ENCODE results near the gene UGT1A7. TPM values are rescaled to one million over a fixed set of nuclear protein-coding genes. Genes with fewer than 3 reads are reported as not detected.
"Not testable (repeated sequence)": the region's sequence is repeated elsewhere in the genome, so short reads cannot be mapped to it uniquely, and the experiment has no call there.

The UGT1A7 gene
- total and polyA plus RNA-seq, 7 experiments from 2014 or later, result not detected

- Mint-ChIP-seq H3K4me3 (no peak within 1 kb of the TSS), H3K36me3 (no peaks in the 10 kb centered on the region), H3K27ac (no peak within 1 kb of the TSS), H3K27me3 (peaks cover 11 to 52% (median 39%) of the 10 kb centered on the region in 5 donors), H3K9me3 (no peaks in the 10 kb centered on the region), H3K4me1 (peaks cover 0 to 5% (median 0%) of the 10 kb centered on the region in 7 donors)
- Histone ChIP-seq H3K9me3 (ENCODE audit: control insufficient read depth in 2 of 3, low read length in 3 of 3) (no peaks in the 10 kb centered on the region), H3K36me3 (ENCODE audit: control insufficient read depth in 2 of 3, insufficient read depth in 3 of 3, low read length in 3 of 3) (no peaks in the 10 kb centered on the region), H3K27me3 (ENCODE audit: control insufficient read depth in 2 of 2, insufficient read depth in 2 of 2, low read length in 2 of 2) (peaks cover 0 to 3% of the 10 kb centered on the region in 2 donors), H3K4me1 (ENCODE audit: control insufficient read depth in 2 of 2, insufficient read depth in 2 of 2, low read length in 2 of 2) (no peaks in the 10 kb centered on the region), H3K4me3 (ENCODE audit: low read length) (no peak within 1 kb of the TSS), H3K27ac (ENCODE audit: low read depth, low read length) (no peak within 1 kb of the TSS)
- ChIA-PET POLR2A (no interaction called here), CTCF (no interaction called here)
- ATAC-seq (no peak), DNase-seq (no peak)
- intact Hi-C loops (cut with micrococcal nuclease), result no loop called here
These were observed 36.9 kb downstream of the UGT1A7 start, which contains the start of gene UGT1A4 for GRCh38 chr2:233718552-233718951. TSS of gene UGT1A4 (plus strand) at chr2:233718736. CDS start at chr2:233718821, 85 bp downstream.

GRCh38 chr2:233728723-233729301 lies 47.1 kb downstream of the UGT1A7 start, which contains the start of gene UGT1A3:
TSS of gene UGT1A3 (plus strand) at chr2:233729042. CDS start at chr2:233729127, 85 bp downstream.
- intact Hi-C loops (cut with micrococcal nuclease), result no loop called here
- Histone ChIP-seq H3K27me3 (ENCODE audit: control insufficient read depth in 2 of 2, insufficient read depth in 2 of 2, low read length in 2 of 2) (no peaks in the 10 kb centered on the region), H3K9me3 (ENCODE audit: control insufficient read depth in 2 of 3, low read length in 3 of 3) (no peaks in the 10 kb centered on the region), H3K27ac (ENCODE audit: low read depth, low read length) (no peak within 1 kb of the TSS), H3K4me3 (ENCODE audit: low read length) (no peak within 1 kb of the TSS), H3K36me3 (ENCODE audit: control insufficient read depth in 2 of 3, insufficient read depth in 3 of 3, low read length in 3 of 3) (no peaks in the 10 kb centered on the region), H3K4me1 (ENCODE audit: control insufficient read depth in 2 of 2, insufficient read depth in 2 of 2, low read length in 2 of 2) (no peaks in the 10 kb centered on the region)
- POLR2A ChIA-PET, result no interaction called here
- H3K36me3 Mint-ChIP-seq, result no peaks in the 10 kb centered on the region
- no peak within 1 kb of the TSS for H3K27ac Mint-ChIP-seq
- CTCF ChIA-PET, result no interaction called here
- peaks cover 0 to 37% (median 14%) of the 10 kb centered on the region in 5 donors for H3K27me3 Mint-ChIP-seq
- peaks cover 0 to 5% (median 0%) of the 10 kb centered on the region in 11 donors for H3K9me3 Mint-ChIP-seq
- H3K4me1 Mint-ChIP-seq, result no peaks in the 10 kb centered on the region
- ATAC-seq (no peak), DNase-seq (no peak)
- H3K4me3 Mint-ChIP-seq, result no peak within 1 kb of the TSS

- DNase-seq; POLR2A ChIA-PET; ATAC-seq; H3K9me3 Mint-ChIP-seq; H3K27me3 ChIP-seq (ENCODE audit: control insufficient read depth in 2 of 2, insufficient read depth in 2 of 2, low read length in 2 of 2); H3K4me1 ChIP-seq (ENCODE audit: control insufficient read depth in 2 of 2, insufficient read depth in 2 of 2, low read length in 2 of 2); H3K36me3 ChIP-seq (ENCODE audit: control insufficient read depth in 2 of 3, insufficient read depth in 3 of 3, low read length in 3 of 3); H3K27ac Mint-ChIP-seq; H3K27ac ChIP-seq (ENCODE audit: low read depth, low read length); intact Hi-C loops (cut with micrococcal nuclease); H3K4me3 Mint-ChIP-seq; H3K9me3 ChIP-seq (ENCODE audit: control insufficient read depth in 2 of 3, low read length in 3 of 3); H3K4me3 ChIP-seq (ENCODE audit: low read length); H3K4me1 Mint-ChIP-seq: not testable (repeated sequence)
- Mint-ChIP-seq H3K27me3 (peaks cover 21 to 40% (median 31%) of the 10 kb centered on the region in 5 donors), H3K36me3 (peaks cover 0 to 11% (median 0%) of the 10 kb centered on the region in 5 donors)
- CTCF ChIA-PET, result interaction anchor here (0.6 kb wide), 1 partner anchor 1132 kb away, joined by 6 read pairs; no protein-coding TSS in a partner anchor
These were observed 55.4 kb downstream of the UGT1A7 start for GRCh38 chr2:233736868-233737653.

GRCh38 chr2:233740870-233741269 lies 59.2 kb downstream of the UGT1A7 start:
- H3K4me3 Mint-ChIP-seq, result no peak overlapping the region
- peaks cover 0 to 11% (median 0%) of the 10 kb centered on the region in 5 donors for H3K36me3 Mint-ChIP-seq
- H3K27me3 ChIP-seq (ENCODE audit: control insufficient read depth in 2 of 2, insufficient read depth in 2 of 2, low read length in 2 of 2), result no peaks in the 10 kb centered on the region
- peaks cover 17 to 25% (median 19%) of the 10 kb centered on the region in 5 donors for H3K27me3 Mint-ChIP-seq
- ChIA-PET POLR2A (no interaction called here), CTCF (no interaction called here)
- no peaks in the 10 kb centered on the region for H3K4me1 Mint-ChIP-seq
- no peaks in the 10 kb centered on the region for H3K9me3 ChIP-seq (ENCODE audit: control insufficient read depth in 2 of 3, low read length in 3 of 3)
- H3K36me3 ChIP-seq (ENCODE audit: control insufficient read depth in 2 of 3, insufficient read depth in 3 of 3, low read length in 3 of 3), result no peaks in the 10 kb centered on the region
- DNase-seq, result no peak
- peaks cover 0 to 10% (median 0%) of the 10 kb centered on the region in 11 donors for H3K9me3 Mint-ChIP-seq
- H3K4me3 ChIP-seq (ENCODE audit: low read length), result no peak overlapping the region
- H3K27ac ChIP-seq (ENCODE audit: low read depth, low read length), result no peak overlapping the region
- H3K4me1 ChIP-seq (ENCODE audit: control insufficient read depth in 2 of 2, insufficient read depth in 2 of 2, low read length in 2 of 2), result no peaks in the 10 kb centered on the region
- ATAC-seq, result no peak
- no peak overlapping the region for H3K27ac Mint-ChIP-seq
- intact Hi-C loops (cut with micrococcal nuclease), result no loop called here

- no peaks in the 10 kb centered on the region for H3K36me3 Mint-ChIP-seq
- H3K4me1 ChIP-seq (ENCODE audit: control insufficient read depth in 2 of 2, insufficient read depth in 2 of 2, low read length in 2 of 2), result no peaks in the 10 kb centered on the region
- H3K27ac Mint-ChIP-seq, result no peak overlapping the region
- intact Hi-C loops (cut with micrococcal nuclease), result no loop called here
- H3K4me3 ChIP-seq (ENCODE audit: low read length), result no peak overlapping the region
- ATAC-seq, result no peak
- POLR2A ChIA-PET, result no interaction called here
- H3K36me3 ChIP-seq (ENCODE audit: control insufficient read depth in 2 of 3, insufficient read depth in 3 of 3, low read length in 3 of 3), result no peaks in the 10 kb centered on the region
- no peak overlapping the region for H3K4me3 Mint-ChIP-seq
- DNase-seq, result no peak
- no peaks in the 10 kb centered on the region for H3K27me3 ChIP-seq (ENCODE audit: control insufficient read depth in 2 of 2, insufficient read depth in 2 of 2, low read length in 2 of 2)
- H3K27me3 Mint-ChIP-seq, result peaks cover 11 to 28% (median 20%) of the 10 kb centered on the region in 5 donors
- no peaks in the 10 kb centered on the region for H3K4me1 Mint-ChIP-seq
- H3K9me3 ChIP-seq (ENCODE audit: control insufficient read depth in 2 of 3, low read length in 3 of 3), result no peaks in the 10 kb centered on the region
- no peaks in the 10 kb centered on the region for H3K9me3 Mint-ChIP-seq
- H3K27ac ChIP-seq (ENCODE audit: low read depth, low read length), result no peak overlapping the region
- CTCF ChIA-PET, result no interaction called here
These were observed 62.0 kb downstream of the UGT1A7 start for GRCh38 chr2:233743464-233744259.

GRCh38 chr2:233745073-233745755 lies 63.5 kb downstream of the UGT1A7 start:
- ChIA-PET CTCF (no interaction called here), POLR2A (no interaction called here)
- Histone ChIP-seq H3K36me3 (ENCODE audit: control insufficient read depth in 2 of 3, insufficient read depth in 3 of 3, low read length in 3 of 3) (no peaks in the 10 kb centered on the region), H3K9me3 (ENCODE audit: control insufficient read depth in 2 of 3, low read length in 3 of 3) (no peaks in the 10 kb centered on the region), H3K27me3 (ENCODE audit: control insufficient read depth in 2 of 2, insufficient read depth in 2 of 2, low read length in 2 of 2) (no peaks in the 10 kb centered on the region), H3K4me3 (ENCODE audit: low read length) (no peak overlapping the region), H3K27ac (ENCODE audit: low read depth, low read length) (no peak overlapping the region), H3K4me1 (ENCODE audit: control insufficient read depth in 2 of 2, insufficient read depth in 2 of 2, low read length in 2 of 2) (no peaks in the 10 kb centered on the region)
- peaks cover 6 to 39% (median 25%) of the 10 kb centered on the region in 5 donors for H3K27me3 Mint-ChIP-seq
- H3K4me3 Mint-ChIP-seq, result no peak overlapping the region
- peaks cover 0 to 5% (median 0%) of the 10 kb centered on the region in 5 donors for H3K36me3 Mint-ChIP-seq
- no peak overlapping the region for H3K27ac Mint-ChIP-seq
- DNase-seq (no peak), ATAC-seq (no peak)
- intact Hi-C loops (cut with micrococcal nuclease), result no loop called here
- peaks cover 0 to 7% (median 4%) of the 10 kb centered on the region in 11 donors for H3K9me3 Mint-ChIP-seq
- H3K4me1 Mint-ChIP-seq, result no peaks in the 10 kb centered on the region
